NCI-H2227 (cell line): ENCODE data around the gene CCDC85B.

Experiments used
- DNase-seq: peaks from one replicate; lab custom pipeline; 2025; ENCODE audit not compliant: unreplicated experiment; lab: John Stamatoyannopoulos, UW

CCDC85B gene

DNA sequence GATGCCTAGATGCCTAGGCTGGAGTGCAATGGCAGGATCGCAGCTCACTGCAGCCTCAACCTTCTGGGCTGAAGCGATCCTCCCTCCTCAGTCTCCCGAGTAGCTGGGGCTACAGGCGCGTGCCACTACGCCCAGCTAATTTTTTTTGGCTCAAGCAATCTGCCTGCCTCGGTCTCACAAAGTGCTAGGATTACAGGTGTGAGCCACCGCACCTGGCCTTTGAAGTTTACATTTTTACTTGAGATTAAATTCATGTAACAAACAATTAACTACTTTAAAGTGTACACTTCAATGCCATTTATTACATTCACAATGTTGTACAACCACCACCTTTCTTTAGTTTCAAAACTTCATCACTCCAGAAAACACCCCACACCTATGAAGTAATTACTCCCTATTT, 13.2 kb downstream of the CCDC85B start:
- DNase-seq, result no peak

DNA sequence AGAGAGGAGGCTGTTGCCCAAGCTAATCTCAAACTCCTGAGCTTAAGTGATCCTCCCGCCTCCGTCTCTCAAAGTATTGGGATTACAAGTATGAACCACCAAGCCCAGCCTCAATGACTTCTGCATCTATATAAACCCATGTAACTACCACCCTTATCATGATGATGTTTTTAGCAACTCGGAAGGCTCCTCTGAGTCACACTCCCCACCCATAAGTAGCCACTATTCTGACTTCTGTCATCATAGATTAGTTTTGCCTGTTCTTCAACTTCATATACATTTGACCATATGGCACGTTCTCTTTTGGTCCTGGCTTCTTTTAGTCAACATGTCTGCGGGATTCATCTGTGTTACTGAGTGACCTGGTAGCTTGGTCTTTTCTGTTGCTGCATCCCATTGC, 16.1 kb downstream of the CCDC85B start:
- no peak for DNase-seq

DNA sequence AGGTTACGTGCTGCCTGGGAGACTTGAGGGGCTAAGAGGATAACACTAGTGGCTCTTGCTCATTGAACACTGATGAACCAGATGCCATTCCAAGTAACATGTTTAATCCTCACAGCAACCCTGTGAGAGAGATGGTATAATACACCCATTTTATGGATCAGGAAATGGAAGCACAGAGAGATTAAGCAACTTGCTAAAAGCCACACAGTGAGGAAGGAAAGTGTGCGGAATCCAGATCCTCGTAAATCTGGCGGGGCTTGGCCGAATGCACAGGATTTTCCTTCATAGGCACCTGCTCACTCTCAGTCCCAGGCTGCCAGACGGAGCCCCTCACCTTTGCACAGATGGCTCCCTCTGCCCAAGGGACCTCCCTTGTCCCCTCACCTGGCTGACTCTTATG, 17.4 kb downstream of the CCDC85B start:
- no peak for DNase-seq

DNA sequence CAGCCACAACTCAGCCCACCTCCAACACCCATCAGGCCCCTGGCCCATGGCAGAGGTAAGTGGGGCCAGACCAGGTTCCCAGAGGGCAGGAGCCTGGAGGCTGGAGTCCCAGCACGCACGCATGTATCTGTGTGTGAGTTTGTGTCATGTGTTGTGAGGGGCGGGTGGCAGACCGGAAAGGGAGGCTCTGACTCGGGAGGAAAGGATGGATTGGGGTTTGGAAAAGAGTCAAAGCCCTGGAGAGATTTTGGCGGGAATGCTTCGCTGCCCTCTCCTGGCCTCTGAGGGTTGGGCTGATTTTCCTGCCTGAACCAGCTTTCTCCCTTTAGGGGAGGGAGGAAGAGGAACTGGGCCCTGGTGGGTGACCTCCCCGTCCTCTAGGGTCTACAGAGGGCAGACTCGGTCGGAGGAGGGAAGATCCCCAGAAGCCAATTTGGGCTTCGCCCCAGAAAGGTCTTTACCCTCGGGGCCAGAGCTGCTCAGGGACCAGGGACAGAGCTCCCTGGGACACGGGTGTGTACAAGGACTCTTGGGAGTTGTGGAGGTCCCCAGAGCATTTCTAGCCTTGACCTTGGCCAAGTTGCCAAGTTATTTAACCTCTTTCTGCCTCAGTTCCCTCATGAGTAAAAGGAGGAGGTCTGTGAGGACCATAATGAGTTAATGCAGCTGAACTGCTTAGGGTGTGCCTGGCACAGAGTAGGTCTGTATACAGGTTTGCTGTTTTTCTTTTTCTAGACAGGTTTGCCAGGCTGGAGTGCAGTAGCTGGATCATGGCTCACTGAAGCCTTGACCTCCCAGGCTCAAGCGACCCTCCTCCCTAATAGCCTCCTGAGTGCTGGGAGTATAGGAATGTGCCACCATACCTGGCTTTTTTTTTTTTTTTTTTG, 21.5 kb downstream of the CCDC85B start:
- DNase-seq, result peak; percentile 65

DNA sequence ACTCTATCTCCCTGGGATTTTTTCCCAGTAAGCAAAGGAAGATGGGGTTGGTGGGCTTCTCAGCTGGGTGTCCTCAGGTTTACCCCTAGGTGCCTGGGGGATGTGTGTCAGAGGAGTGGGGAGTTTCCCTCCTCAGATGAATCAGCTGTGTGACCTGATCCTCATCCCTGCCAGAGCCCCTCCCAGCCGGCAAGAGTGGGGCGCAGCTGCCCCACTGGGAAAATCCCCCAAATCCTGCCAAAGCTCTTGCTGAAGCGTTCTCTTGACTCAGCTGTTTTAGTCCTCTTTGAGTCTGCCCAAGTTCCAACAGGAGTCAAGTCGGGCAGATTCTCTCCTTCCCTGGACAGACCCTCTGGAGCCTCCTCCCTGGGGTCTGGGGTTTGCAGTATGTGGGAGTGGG, 22.4 kb downstream of the CCDC85B start:
- no peak for DNase-seq

DNA sequence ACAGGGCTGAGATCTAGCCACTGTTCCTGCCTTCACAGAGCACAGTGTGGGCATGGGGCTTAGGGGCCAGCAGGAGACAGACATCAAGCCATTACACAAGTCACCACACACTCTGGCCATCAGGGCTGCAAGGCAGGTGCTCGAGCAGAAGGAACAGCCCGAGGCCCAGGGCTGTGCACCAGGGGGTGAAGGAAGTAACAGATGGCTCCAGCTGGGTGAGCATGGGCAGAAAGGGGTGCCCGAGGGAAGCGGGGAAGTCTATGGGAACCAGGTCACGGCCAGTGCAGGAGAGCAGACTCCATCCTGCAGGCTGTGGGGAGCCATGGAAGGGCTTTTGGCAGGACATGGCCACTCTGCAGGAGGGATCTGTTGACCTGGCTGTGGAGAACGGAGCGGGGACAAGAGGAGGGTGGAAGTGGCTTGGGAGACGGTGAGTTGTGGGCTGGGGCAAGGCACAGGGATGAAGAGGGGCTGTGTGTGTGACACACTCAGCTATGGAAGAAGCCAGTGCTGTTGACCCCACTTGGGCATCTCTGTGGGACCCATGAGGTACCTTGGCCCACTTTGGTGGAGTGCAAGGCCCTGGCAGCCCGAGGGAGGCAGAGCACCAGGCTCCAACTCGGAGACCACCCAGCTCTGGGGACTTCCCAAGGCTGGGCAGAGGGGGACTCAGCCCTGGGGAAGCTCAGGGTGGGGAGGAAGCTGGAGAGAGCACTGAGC, 24.8 kb downstream of the CCDC85B start:
- DNase-seq, result no peak

DNA sequence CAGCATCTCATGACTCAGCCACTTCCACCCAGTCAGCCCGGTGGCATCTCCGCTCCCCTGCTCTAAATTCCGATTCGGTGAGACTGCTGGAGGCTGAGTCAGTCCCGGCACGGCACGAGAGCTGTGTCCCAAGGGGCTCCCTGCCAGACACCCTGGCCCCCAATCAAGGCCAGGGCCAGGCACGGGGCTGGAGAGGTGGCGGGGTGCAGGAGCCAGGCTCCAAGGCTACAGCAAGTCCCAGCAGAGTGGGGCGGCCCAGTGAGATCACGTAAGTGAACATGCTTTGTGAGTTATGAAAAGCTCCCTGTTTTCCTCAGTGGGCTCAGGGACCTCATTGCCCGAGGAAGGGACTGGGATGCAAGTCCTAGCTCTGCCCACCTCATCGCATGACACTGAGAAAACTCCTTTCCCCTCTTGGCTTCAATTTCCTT, 25.4 kb downstream of the CCDC85B start:
- DNase-seq, result no peak

DNA sequence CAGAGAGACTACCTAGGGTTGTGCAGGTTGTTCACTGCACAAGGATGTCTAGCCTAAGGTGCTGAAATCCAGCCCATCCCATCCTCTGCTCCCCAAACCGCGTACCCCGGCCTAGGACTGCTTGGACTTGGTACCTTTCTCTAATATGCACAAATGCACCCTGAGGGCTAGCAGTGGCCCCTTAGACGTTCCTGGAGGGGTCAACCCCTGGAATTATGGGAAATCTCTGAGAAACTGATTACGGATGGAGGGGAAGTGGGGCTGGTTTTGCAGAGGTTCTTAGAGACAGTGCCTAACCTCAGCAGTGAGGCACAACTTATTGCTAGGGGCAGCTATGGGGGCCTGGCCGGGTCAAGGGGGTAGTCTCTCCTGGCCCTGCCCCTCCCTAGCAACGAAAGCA, 25.9 kb downstream of the CCDC85B start:
- DNase-seq, result no peak

DNA sequence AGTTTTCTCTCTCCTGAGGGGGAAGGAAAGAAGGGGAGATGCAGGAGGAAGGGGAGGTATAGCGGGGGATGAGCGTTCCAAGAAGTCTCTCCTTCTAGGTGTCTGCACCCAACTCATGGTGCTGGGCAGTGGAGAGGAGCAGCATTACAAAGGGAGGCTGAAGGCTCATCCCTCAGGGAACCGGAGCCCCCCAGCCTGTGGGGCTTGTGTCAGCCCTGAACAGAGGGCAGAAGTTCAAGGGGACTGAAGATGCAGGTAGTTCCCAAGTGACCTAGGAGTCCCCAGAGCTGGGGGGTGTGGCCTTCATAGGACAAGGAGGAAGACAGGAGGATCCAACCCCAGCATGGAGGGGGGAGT, 26.6 kb downstream of the CCDC85B start:
- no peak for DNase-seq

DNA sequence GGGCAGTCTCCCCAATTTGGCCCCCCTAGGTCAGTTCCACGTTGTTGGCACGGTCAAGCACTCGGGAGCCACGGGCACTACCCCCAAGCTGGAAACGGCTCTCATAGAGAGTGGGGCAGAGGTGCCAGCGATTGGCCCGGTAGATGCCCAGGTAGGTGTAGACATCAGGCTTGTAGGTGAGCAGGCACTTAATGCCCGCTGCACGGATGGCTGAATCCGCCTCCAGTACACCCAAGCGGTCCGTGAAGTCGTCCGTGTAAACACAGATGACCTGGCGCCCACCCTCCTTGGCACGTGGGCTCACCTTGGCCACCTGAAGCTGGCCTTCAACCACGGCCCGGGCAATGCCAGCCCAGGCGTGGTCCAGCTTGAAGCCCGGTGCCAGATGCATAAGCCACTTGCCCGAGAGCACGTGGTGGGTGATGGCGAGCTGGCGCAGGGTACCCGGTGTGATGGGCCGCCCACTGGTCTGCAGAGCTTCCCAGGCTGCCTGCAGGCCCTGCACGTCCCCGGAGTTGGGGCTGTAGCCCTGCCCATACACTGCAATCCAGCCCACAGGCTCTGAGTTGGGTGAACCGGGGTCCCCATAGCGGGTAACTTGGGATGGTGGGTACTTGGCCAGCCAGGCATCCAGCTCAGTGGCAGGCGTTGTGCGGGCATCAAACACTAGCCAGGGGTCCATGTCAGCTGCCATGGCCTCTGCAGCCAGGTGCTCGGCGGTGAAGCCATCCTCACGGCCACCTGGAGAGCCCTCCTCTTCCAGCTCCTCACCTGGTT, 27.1 kb downstream of the CCDC85B start:
- no peak for DNase-seq

DNA sequence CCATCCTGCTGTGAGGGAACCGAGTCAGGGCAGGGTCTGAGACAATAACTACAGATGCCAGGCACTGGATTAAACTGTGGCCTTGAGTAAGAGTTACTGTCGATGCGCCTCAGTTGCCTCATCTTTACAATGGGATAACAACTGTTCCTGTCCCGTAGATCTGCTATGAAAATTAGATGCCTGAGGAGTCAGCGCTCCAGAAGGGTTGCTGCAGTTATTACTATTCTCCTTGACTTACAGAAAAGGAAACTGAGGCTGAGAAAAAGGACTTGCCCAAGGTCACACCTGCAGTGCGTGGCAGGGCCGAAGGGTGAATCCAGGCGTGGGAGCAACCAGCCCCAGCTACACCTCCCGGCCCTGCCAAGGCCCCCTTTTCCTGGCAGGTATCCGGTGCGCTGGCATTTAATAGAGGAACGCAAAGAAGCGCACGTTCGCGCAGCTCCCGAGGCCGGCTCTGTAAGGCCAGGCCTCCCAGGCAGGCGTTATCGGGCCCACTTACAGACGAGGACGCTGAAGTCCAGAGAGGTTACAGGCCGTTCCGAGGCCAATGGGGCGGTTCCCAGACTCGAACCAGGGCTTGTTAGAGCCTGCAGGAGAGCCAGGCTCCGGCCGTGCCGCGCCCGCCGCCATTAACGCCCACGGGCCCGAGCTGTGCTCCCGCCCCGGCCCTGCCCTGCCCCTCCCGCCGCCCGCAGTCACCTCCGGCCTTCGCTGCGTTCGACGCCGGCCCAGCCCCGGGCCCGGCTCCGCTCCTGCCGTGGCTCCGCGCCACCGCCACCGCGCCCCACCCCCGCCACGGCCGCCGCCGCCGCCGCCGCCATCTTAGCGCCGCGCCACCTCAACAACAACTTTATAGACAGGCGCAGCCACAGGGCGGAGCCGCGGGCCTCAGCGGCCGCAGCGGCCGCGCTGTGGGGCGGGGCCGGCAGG, 28.0 kb downstream of the CCDC85B start, which contains the start of gene C11orf68:
Gene C11orf68 (minus strand): TSS at position 852 of the 930 bp plus-strand sequence. CDS start 31 bp downstream, at position 821.
- DNase-seq, result peak; percentile 57

DNA sequence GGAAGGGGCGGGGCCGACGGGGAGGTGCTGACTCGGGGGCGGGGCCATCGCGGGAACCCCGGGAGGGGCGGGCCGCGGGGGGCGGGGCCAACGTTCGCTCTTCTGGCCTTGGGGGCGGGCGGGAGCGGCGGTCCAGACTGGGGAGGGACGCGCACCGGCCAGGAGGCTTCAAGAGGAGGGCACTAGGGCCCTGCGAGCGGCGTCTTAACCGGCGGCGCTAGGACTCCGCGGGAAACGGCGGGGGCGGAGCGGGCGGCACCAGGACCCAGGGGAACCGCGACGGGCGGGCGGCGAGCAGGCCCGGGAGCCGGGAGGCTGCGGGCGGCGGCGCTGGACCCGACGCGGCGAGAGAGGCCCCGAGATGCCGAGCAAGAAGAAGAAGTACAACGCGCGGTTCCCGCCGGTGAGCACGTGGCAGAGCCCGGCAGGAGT, 28.7 kb downstream of the CCDC85B start, which contains the start of gene DRAP1:
Gene DRAP1 (plus strand): TSS at position 286 of the 432 bp plus-strand sequence. CDS start 76 bp downstream, at position 362.
- DNase-seq, result peak; percentile 98

DNA sequence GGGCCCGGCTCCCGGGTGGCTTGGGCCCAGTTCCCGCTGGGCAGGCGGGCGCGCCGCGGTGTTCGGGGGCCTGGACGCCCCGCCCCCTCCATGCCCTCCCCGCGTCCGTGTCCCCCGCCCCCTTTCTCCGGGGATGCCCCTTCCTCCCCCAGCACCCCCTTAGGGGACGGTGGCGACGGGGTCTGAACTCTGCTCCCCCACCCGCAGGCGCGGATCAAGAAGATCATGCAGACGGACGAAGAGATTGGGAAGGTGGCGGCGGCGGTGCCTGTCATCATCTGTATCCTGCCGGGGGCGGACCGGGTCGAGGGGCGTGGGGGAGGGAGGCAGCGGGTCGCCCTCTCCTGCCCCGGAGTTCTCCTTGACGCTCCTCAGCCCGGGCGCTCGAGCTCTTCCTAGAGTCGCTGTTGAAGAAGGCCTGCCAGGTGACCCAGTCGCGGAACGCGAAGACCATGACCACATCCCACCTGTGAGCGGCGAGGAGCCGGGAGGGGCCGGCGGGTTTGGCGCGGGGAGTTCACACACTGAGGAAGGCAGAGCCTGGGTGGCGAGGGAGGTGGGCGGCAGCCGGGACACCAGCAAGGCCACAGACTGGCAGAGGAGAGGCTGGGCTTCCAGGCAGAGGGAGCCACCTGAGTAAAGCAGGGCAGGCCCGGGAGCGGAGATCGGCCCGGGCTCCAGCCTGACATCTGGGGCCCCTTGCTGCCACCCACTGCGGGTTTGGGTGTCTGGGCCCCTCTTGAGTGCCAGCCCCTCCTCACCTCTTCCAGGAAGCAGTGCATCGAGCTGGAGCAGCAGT, 29.3 kb downstream of the CCDC85B start:
- DNase-seq, result peak; percentile 58

DNA sequence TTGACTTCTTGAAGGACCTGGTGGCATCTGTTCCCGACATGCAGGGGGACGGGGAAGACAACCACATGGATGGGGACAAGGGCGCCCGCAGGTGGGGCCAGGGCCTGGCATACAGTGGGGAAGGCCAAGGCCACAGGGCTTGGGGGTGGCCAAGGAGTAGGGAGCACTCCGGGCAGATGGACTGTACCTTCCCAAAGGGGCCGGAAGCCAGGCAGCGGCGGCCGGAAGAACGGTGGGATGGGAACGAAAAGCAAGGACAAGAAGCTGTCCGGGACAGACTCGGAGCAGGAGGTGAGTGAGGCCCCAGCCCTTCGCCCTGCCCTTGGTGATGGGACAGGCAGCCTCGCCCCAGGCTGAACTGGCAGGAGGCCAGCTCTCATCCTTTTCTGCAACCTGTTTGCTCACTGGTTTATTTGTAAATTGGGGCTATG, 29.9 kb downstream of the CCDC85B start:
- no peak for DNase-seq

DNA sequence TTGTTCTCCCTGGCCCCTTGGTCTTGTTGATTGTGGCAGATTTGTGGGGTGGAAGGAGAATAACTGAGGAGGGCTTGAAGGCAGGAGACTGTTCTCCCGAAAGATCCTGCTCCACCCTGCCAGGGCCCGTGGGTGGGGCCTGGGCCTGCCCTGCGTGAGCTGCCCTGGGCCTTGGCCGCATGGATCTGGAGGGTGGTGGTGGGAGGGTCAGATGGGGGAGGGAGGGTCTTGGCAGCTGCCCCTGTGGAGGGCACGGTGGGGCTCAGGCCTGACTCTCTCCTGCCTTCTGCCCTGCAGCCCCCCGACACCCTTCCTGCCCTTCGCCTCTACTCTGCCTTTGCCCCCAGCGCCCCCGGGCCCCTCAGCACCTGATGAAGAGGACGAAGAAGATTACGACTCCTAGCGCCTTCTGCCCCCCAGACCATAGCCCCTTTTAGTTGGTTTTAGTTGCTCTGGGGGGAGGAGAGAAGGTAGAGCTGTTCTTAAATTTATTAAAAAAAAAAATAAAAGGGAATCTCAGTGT, 30.6 kb downstream of the CCDC85B start:
- DNase-seq, result no peak

DNA sequence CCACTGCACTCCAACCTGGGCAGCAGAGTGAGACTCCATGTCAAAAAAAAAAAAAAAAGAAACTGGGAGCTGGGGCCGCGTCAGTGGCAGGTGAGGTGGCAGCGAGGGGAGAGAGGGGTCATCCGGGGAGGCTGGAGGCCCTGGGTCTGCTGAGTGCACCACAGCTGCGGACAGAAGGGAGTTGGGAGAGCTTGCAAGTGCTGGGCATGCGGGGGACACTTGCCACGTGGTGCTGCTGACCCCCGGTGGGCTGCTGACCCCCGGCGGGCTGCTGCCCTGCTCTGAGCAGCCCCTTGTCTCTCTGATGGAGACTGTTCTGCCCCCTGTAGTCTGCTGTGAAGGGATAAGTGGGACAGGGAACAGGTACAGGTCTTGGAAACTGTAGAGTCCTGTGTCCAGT, 31.4 kb downstream of the CCDC85B start:
- no peak for DNase-seq

DNA sequence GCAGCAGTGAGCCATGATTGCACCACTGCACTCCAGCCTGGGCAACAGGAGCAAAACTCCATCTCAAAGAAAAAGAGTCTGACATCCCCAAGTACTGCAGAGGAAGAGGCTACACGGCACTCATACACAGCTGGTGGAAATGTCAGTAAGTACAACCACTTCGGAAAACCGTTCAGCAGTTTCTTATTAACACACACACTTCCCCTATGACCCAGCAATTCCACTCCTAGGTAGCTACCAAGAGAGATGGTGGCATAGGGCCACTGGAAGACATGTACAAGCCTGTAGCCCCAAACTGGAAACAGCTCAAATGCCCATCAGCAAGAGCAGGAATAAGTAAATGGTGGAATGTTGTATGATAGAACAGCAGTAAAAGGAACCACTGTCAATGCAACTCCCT, 32.1 kb downstream of the CCDC85B start:
- DNase-seq, result no peak

DNA sequence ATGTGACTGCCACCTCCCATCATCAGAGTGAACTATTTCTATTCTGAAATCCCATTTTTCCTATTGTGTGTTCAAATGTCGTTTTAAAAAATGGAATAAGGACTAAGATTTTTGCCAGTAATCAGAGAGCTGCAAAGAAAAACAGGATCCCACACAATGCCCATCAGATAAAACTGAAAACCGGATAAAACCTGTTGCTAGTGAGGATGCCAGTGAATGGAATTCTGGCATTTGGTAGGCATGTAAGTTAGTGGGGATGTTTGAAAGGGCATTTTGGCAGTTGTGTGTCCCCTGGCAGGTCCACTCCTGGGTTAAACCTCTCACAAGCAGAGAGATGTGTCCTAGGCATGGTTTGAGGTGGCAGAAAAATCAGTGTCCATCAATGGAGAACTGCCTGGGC, 34.9 kb downstream of the CCDC85B start:
- no peak for DNase-seq

DNA sequence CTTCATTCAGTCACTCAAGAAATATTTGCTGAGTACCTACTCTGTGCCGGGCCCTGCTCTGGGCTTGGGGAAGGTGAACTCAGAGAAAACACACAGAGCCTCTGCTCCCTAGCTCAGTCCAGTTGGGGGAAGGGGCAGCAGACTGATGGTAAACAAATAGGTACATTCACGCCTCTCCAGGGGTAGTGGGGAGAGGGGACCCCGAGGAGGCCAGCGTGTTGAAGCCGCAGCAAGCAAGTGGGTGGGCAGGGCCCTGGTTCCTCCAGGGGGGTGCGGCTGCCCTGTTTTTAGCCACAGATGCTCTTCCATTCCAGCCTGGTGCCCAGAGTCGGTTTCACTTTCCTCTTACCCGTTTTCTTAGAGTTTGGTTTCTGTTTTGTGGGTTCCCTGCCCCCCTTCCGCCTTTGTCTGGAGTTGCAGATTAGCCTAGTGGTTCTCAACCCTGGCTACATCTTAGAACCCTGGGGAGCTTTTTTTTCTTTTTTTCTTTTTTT, 37.5 kb downstream of the CCDC85B start:
- DNase-seq, result no peak
